Measurements from ENCODE around the gene LYZL6.

Gene LYZL6

DNA sequence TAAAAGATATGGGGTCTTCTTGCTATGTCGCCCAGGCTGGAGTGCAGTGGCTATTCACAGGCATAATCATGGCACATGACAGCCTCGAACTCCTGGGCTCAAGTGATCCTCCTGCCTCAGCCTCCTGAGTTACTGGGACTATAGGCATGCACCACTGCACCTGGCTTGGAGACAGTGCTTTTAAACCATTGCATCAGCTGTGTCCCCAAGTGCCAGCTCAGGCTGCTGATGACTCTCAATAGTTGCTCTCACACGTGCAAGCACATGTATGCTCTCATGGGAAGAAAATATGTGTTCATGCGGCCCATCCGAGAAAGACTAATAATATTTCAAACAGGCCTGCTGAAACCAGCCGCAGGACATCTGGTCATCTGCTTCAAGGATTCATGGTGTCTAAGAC, 29.0 kb upstream of the LYZL6 start:
- POLR2A ChIA-PET (ENCODE audit: low non-redundant PET): no interaction called here
- CTCF ChIA-PET: interaction anchor here (8.0 kb wide), 1 partner anchor 177 kb away, joined by 72 read pairs; no protein-coding TSS in a partner anchor

GRCh38 chr17:35972066-35972465, 28.6 kb upstream of the LYZL6 start:
- CTCF ChIA-PET: interaction anchor here (0.7 to 8.0 kb wide), 2 partner anchors 177 to 511 kb away, joined by 3 to 72 read pairs; no protein-coding TSS in a partner anchor
- POLR2A ChIA-PET (ENCODE audit: low non-redundant PET): no interaction called here

More for the DNA sequence above, 29.0 kb upstream of the LYZL6 start:
- TF ChIP-seq CTCF (conservative IDR thresholded peaks at IDR 0.05; ENCODE audit: low read depth): no peak
- H3K27ac ChIP-seq: no peak overlapping the region
- DNase-seq (ENCODE audit: low spot score): no peak

DNA sequence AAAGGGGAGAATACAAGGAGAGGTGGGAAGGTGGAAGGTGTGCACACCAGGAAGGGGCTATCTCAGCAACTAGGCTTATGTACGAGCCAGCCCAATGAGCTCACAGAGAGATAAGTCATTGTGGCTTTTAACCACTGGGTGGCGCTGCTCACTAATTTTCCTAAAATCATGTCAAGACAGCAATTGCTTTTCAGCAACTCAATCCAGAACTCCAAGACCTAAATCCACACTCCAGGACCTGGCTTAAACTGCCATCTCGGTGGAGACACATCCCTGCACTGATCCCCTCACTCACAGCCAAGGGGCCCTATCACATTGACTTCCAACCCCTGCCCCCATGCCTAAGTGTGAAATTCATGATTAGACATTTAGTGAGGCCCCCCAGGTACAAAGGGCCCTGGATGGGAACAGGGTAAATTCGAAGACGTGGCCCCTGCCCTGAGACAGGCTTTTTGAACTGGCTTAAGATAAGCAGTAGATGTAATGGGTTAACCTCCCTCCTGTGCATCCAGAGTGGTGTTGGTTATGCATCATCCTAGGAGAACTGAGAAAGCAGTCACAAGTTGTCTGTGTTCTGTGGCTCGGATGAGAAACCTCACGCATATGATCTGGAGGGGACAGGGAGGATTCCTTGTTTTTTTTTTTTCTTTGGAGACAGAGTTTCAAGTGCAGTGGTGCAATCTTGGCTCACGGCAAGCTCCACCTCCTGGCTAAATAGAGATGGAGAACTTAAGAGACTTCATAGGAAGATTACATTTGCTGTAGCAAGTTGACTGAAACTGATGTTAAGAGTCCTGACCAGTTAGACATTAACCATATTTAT, 26.3 kb upstream of the LYZL6 start:
- POLR2A ChIA-PET (ENCODE audit: low non-redundant PET): no interaction called here
- CTCF ChIA-PET: interaction anchor here (0.6 to 8.0 kb wide), 9 partner anchors 9 to 818 kb away, joined by 3 to 72 read pairs (median 4); no protein-coding TSS in a partner anchor
- peak; percentile 82 for TF ChIP-seq CTCF (conservative IDR thresholded peaks at IDR 0.05; ENCODE audit: low read depth)
- no peak overlapping the region for H3K27ac ChIP-seq
- peak; percentile 66 for DNase-seq (ENCODE audit: low spot score)

More at GRCh38 chr17:35972066-35972465, 28.6 kb upstream of the LYZL6 start:
- TF ChIP-seq CTCF (conservative IDR thresholded peaks at IDR 0.05; ENCODE audit: low read depth): no peak
- no peak for DNase-seq (ENCODE audit: low spot score)
- H3K27ac ChIP-seq: no peak overlapping the region

- ChIA-PET CTCF (interaction anchor here (0.8 to 8.0 kb wide), 2 partner anchors 46 to 181 kb away, joined by 3 to 72 read pairs; no protein-coding TSS in a partner anchor), POLR2A (ENCODE audit: low non-redundant PET) (no interaction called here)
- H3K27ac ChIP-seq: no peak overlapping the region
- DNase-seq (ENCODE audit: low spot score): no peak
- no peak for TF ChIP-seq CTCF (conservative IDR thresholded peaks at IDR 0.05; ENCODE audit: low read depth)
Observed at GRCh38 chr17:35968520-35969054, 25.1 kb upstream of the LYZL6 start.

DNA sequence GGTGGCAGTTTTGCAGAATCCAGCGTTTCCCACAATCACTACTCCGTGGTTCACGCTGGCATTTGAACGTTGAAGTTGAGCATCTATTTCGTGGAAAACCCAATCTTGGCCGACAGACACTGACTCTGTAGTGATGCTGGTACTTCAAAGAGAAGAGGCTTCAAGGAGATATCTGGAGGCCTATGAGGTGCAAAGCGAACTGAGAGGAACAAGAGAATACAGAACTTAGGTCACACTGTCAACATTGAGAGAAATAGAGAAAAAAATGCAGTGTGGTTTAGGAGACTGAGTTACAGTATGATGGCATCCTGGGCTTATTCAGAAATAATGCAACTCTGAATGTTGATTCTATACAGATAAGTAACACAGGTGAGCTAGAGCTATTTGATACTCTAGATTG, 21.8 kb upstream of the LYZL6 start:
- ChIA-PET CTCF (interaction anchor here (0.6 to 2.1 kb wide), 2 partner anchors 11 to 184 kb away, joined by 5 to 9 read pairs; no protein-coding TSS in a partner anchor), POLR2A (ENCODE audit: low non-redundant PET) (no interaction called here)
- no peak overlapping the region for H3K27ac ChIP-seq
- DNase-seq (ENCODE audit: low spot score): no peak
- no peak for TF ChIP-seq CTCF (conservative IDR thresholded peaks at IDR 0.05; ENCODE audit: low read depth)

DNA sequence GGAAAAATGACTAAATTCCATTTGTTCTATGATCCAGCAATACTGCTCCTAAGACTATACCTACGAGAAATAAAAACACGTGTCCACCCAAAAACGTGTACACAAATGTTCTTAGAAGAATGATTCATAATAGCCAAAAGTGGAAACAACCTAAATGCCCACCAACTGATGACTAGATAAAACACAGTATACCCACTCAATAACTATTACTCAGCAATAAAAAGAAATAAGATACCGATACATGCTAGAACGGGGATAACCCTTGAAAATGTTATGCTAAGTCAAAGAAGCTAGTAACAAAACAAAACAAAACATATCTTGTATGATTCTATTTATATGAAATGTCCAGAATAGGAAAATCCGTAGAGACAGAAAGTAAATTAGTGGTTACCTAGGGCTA, 20.1 kb upstream of the LYZL6 start:
- POLR2A ChIA-PET (ENCODE audit: low non-redundant PET): no interaction called here
- H3K27ac ChIP-seq: no peak overlapping the region
- CTCF ChIA-PET: no interaction called here
- no peak for DNase-seq (ENCODE audit: low spot score)
- TF ChIP-seq CTCF (conservative IDR thresholded peaks at IDR 0.05; ENCODE audit: low read depth): no peak

Measured in RWPE1 (cell line).